Ovary (tissue), 9 donors: ENCODE data around the gene TULP4. TPM values are rescaled to one million over a fixed set of nuclear protein-coding genes. Genes with fewer than 3 reads are reported as not detected.

Experiments used
- DNase-seq, 5 donors: peaks; one replicate each; pipeline ENCODE4 v3.0.0-alpha.2; 2019 to 2020
- H3K27ac ChIP-seq, 2 donors: fragments of 200-600 bp; one replicate each; pipeline versions ENCODE4 v1.5.1 to v1.8.0; 2019 to 2022
- H3K27me3 ChIP-seq: fragments of 200-600 bp; one replicate; pipeline ENCODE4 v1.8.0; 2022
- H3K36me3 ChIP-seq: fragments of 200-600 bp; sonication (generic); one replicate; pipeline ENCODE4 v1.5.1; 2019
- H3K4me1 ChIP-seq: one replicate; pipeline ENCODE4 v1.8.1; 2013; ENCODE audit warnings: mild to moderate bottlenecking, moderate library complexity; ENCODE audit not compliant: insufficient read depth
- H3K4me3 ChIP-seq: fragments of 200-600 bp; sonication (generic); one replicate; pipeline ENCODE4 v1.5.1; 2017
- H3K9me3 ChIP-seq, 2 donors: fragments of 200-600 bp in 1 of 2; sonication (generic) in 1 of 2; one replicate each; pipeline versions ENCODE4 v1.5.1 to v1.8.1; 2013 to 2019; ENCODE audit warnings: mild to moderate bottlenecking in 1 of 2, moderate library complexity in 1 of 2
- EP300 ChIP-seq: sonication (generic); formaldehyde crosslinking; IDR thresholded peaks from one replicate; pipeline ENCODE4 v1.6.1; 2017; ENCODE audit warnings: antibody characterized with exemption
- POLR2A ChIP-seq: fragments of 450-650 bp; IDR thresholded peaks from one replicate; pipeline ENCODE4 v1.6.1; 2017; ENCODE audit warnings: antibody characterized with exemption, mild to moderate bottlenecking, moderate library complexity
- WGBS, 3 donors: extraction: QIAGEN DNeasy Blood & Tissue Kit in 1 of 3; methylation state at CpG; one replicate each; pipeline versions ENCODE4 v1.1.5 to v1.1.7; 2013 to 2017; 5-methylcytosine and 5-hydroxymethylcytosine counted together
- intact Hi-C, 4 donors: fragments of 100-400 bp; cut with DNase I; formaldehyde crosslinking; loops; one replicate each; pipeline versions ENCODE4 v1.11.0 to v1.15.1; 2022 to 2023
- polyA plus RNA-seq, 2 donors: library from polyadenylated mRNA; stranded (reverse); fragments of 200-250 nt in 1 of 2; fragments of 350-450 nt in 1 of 2; fragmentation: Illumina TruSeq in 1 of 2; extraction: RNeasy Lipid Tissue Mini Kit (QIAGEN cat#74804) in 1 of 2; gene quantifications; one replicate each; pipeline ENCODE4 v1.2.3, GENCODE V29; 2013 to 2014
- total RNA-seq, 7 donors: library from RNA; depleted of rRNA in 2 of 7; stranded (reverse); fragments of >200 nt in 2 of 7; fragmentation: NEBNext Ultra II Directional in 3 of 7; extraction: Animal tissue kit (Norgen Biotek cat#: 25700) in 3 of 7; gene quantifications; one replicate each; pipeline versions ENCODE4 v1.1.0 to v1.2.4, GENCODE V29; 2016 to 2023
- TF ChIP-seq, protein P1 (sequence below), 3 donors: fragments of 450-650 bp in 2 of 3; fragments of 200-600 bp in 1 of 3; IDR thresholded peaks; one replicate each; pipeline versions ENCODE4 v1.5.1 to v1.8.0; 2016 to 2022; ENCODE audit warnings: antibody characterized with exemption in 3 of 3, mild to moderate bottlenecking in 1 of 3
- donor health status: DM: no; HTN: no; CAD: no; lungs with moderate emphysema.
- donor health status: DM: no; HTN: no; CAD: no.
- donor health status: Bipolar disorder and iron deficiency.
- donor health status: DM: yes; HTN: yes; CAD: no.
- donor health status: DM: no; HTN: no; CAD: no.
- donor health status: DM: yes; HTN: yes; CAD: no.

Gene TULP4
- total and polyA plus RNA-seq, 9 donors = 7.5 to 152 (median 92.6) TPM

DNA sequence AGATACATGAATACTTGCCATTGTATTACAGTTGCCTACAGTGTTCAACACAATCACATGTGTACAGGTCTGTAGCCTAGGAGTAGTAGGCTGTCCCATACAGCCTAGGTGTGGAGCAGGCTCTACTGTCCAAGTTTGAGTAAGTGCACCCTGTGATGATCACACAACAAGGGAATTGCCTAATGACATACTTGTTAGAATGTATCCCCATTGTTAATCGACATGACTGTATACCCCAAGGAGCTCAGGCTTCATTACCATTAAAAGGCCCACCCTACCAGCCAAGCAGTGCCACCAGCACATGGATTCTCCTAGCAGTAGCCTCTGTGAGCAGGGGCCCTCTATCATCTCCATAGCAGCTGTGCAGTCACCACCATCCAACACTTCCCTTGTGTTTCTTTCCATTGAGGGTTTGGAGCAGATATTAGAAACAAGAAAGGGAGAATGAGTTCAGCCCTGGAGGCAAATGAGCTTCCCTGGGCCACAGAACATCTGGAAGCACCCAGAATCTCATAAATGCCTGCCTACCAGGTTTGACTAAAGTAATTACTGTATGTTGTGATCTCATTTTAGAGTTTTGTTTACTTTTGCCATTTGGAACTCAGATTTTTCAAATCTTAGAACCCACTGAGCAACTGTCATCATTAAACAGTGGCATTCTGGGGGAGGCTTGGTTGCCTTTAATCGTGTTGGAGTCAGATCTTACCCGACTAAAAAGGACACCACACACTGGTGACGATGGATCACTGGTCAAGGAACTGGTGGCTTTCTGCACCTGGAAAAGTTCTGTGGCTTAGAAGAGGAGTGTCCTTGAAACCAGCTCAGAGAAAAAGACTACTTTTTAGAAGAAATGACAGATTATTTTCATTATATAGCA lies 104.9 kb downstream of the TULP4 start:
- Histone ChIP-seq H3K4me1 (no peaks in the 10 kb centered on the region), H3K9me3 (no peaks in the 10 kb centered on the region), H3K27me3 (peaks cover 2% of the 10 kb centered on the region), H3K27ac (no peak overlapping the region), H3K36me3 (no peaks in the 10 kb centered on the region), H3K4me3 (no peak overlapping the region)
- TF ChIP-seq, protein P1, sequence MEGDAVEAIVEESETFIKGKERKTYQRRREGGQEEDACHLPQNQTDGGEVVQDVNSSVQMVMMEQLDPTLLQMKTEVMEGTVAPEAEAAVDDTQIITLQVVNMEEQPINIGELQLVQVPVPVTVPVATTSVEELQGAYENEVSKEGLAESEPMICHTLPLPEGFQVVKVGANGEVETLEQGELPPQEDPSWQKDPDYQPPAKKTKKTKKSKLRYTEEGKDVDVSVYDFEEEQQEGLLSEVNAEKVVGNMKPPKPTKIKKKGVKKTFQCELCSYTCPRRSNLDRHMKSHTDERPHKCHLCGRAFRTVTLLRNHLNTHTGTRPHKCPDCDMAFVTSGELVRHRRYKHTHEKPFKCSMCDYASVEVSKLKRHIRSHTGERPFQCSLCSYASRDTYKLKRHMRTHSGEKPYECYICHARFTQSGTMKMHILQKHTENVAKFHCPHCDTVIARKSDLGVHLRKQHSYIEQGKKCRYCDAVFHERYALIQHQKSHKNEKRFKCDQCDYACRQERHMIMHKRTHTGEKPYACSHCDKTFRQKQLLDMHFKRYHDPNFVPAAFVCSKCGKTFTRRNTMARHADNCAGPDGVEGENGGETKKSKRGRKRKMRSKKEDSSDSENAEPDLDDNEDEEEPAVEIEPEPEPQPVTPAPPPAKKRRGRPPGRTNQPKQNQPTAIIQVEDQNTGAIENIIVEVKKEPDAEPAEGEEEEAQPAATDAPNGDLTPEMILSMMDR (IDR thresholded peaks at IDR 0.05) = no peak
- no peak for TF ChIP-seq POLR2A
- TF ChIP-seq EP300 = no peak
- intact Hi-C loops = no loop called here
- DNase-seq = no peak
- 65 to 78% (median 71%) methylated on average over 4 of the region's 4 CpGs for WGBS, 3 donors

DNA sequence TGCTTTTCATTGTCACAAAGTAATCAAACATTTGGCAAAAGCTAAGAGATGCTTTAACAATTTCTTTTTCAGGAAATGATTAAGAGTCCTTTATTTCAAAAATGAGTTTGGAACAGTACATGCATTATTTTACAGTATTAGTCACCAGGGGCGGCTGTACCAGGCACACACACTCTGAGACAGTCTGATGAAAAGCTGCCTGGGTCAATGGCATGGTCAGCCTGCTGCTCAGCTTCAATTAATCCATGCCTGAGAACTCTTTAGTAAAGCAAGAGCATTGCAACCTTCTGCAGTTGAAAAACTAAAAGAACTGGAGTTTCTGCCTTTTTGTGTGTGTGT lies 105.5 kb downstream of the TULP4 start:
- no peak for DNase-seq
- no peak overlapping the region for H3K4me3 ChIP-seq
- intact Hi-C loops = no loop called here
- H3K27me3 ChIP-seq = peaks cover 2% of the 10 kb centered on the region
- H3K36me3 ChIP-seq = no peaks in the 10 kb centered on the region
- no peaks in the 10 kb centered on the region for H3K4me1 ChIP-seq
- H3K9me3 ChIP-seq = no peaks in the 10 kb centered on the region
- H3K27ac ChIP-seq = no peak overlapping the region
- no peak for TF ChIP-seq POLR2A
- no peak for TF ChIP-seq EP300
- TF ChIP-seq, protein P1 (IDR thresholded peaks at IDR 0.05) = no peak
- 73 to 88% (median 82%) methylated on average over 1 of the region's 1 CpG for WGBS, 3 donors

DNA sequence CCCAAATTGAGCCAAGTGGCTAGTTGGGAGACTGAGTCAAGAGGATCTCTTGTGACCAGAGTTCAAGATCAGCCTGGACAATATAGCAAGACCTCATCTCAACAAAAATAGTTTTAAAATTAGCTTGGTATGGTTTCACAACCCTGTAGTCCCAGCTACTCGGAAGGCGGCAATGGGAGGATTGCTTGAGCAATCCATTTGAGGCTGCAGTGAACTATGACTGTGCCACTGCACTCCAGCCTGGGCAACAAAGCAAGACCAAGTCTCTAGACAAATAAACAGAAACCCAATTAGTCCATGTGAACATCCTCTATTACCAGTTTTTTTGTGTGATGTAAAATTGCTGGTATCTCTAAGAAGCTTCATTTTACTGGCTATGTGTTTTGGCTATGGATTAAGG lies 106.2 kb downstream of the TULP4 start:
- H3K4me1 ChIP-seq = no peaks in the 10 kb centered on the region
- DNase-seq = no peak
- TF ChIP-seq, protein P1 (IDR thresholded peaks at IDR 0.05) = no peak
- TF ChIP-seq EP300 (no peak), POLR2A (no peak)
- 96 to 100% (median 98%) methylated on average over 2 of the region's 2 CpGs for WGBS, 3 donors
- no peaks in the 10 kb centered on the region for H3K9me3 ChIP-seq
- H3K36me3 ChIP-seq = no peaks in the 10 kb centered on the region
- intact Hi-C loops = no loop called here
- H3K27me3 ChIP-seq = peaks cover 2% of the 10 kb centered on the region
- no peak overlapping the region for H3K4me3 ChIP-seq
- no peak overlapping the region for H3K27ac ChIP-seq

DNA sequence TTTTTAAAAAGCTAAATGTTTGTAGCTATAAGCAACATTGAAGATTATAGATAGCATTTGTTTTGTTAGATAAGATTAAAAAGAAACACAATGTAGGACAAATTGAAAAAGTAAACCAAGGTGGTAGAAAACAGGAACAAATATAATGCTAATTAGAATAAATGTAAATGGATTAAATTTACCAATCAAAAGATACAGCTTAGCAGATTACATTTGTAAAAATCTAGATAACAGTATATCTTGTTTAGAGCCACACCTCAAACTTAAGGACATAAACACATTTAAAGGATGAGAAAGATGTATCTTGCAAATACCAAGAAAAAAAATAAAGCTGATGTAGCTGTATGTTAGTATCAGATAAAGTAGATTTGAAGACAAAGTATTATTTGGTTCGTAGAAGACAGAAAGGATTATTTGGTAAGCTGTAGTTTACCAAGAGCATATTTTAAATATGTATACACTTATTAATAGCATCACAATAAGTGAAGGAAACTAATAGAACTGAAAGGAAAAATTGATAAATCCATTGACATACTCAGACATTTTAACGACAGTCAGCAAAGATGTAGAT lies 107.2 kb downstream of the TULP4 start:
- H3K4me3 ChIP-seq = no peak overlapping the region
- H3K4me1 ChIP-seq = no peaks in the 10 kb centered on the region
- peaks cover 2% of the 10 kb centered on the region for H3K27me3 ChIP-seq
- DNase-seq = no peak
- intact Hi-C loops = no loop called here
- H3K27ac ChIP-seq = no peak overlapping the region
- no peaks in the 10 kb centered on the region for H3K36me3 ChIP-seq
- 98 to 100% (median 99%) methylated on average over 2 of the region's 2 CpGs for WGBS, 3 donors
- H3K9me3 ChIP-seq = no peaks in the 10 kb centered on the region
- TF ChIP-seq, protein P1 (IDR thresholded peaks at IDR 0.05) = no peak
- TF ChIP-seq POLR2A = no peak
- TF ChIP-seq EP300 = no peak
